Activated CD4-positive, alpha-beta T cell treated with anti-CD3 and anti-CD28 coated beads, Interleukin-2, amount 10 ng/mL, durations not matched to agents 24 days and 14 days (primary cell): ENCODE measurements around the gene C10orf90. TPM values are rescaled to one million over a fixed set of nuclear protein-coding genes. Genes with fewer than 3 reads are reported as not detected.

Experiments
- DNase-seq: peaks from one replicate; pipeline ENCODE4 v3.0.0; 2022
- H3K27ac Mint-ChIP-seq: one replicate; pipeline ENCODE4 v1.8.0; 2022; ENCODE audit warnings: mild to moderate bottlenecking, mixed read lengths
- H3K27me3 Mint-ChIP-seq: one replicate; pipeline ENCODE4 v1.8.0; 2022; ENCODE audit warnings: mixed read lengths
- H3K36me3 Mint-ChIP-seq: one replicate; pipeline ENCODE4 v1.8.0; 2022; ENCODE audit warnings: low read depth, mild to moderate bottlenecking, mixed read lengths
- H3K4me1 Mint-ChIP-seq: one replicate; pipeline ENCODE4 v1.8.0; 2021; ENCODE audit warnings: mixed read lengths
- H3K4me3 Mint-ChIP-seq: one replicate; pipeline ENCODE4 v1.8.0; 2022; ENCODE audit warnings: mild to moderate bottlenecking, moderate library complexity, mixed read lengths
- H3K9me3 Mint-ChIP-seq: one replicate; pipeline ENCODE4 v1.8.0; 2021; ENCODE audit warnings: mixed read lengths
- intact Hi-C: fragments of 100-400 bp; cut with micrococcal nuclease; formaldehyde crosslinking; loops from one replicate; pipeline ENCODE4 v1.15.1; 2023
- total RNA-seq: library from RNA; stranded (reverse); gene quantifications from 2 replicates; pipeline ENCODE4 v1.2.3, GENCODE V29; 2022

The C10orf90 gene, protein sequence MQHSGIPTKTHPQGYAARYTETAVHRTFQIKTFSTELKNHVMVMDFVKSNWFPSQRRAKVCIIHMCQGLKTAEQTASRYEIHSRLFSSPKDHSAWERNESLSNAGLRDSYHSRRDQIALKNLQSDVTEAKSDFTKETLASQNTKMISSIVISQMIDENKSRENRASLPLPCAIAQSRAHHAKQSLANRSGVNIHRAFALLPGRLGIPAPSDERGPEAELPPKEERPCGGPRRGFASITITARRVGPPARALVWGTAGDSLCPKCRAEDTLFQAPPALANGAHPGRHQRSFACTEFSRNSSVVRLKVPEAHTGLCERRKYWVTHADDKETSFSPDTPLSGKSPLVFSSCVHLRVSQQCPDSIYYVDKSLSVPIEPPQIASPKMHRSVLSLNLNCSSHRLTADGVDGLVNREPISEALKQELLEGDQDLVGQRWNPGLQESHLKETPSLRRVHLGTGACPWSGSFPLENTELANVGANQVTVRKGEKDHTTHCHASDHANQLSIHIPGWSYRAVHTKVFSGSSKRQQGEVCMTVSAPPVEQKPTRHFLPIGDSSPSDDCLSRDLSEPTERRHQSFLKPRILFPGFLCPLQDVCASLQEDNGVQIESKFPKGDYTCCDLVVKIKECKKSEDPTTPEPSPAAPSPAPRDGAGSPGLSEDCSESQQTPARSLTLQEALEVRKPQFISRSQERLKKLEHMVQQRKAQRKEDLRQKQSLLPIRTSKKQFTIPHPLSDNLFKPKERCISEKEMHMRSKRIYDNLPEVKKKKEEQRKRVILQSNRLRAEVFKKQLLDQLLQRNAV
- not detected in 2 replicates for total RNA-seq

DNA sequence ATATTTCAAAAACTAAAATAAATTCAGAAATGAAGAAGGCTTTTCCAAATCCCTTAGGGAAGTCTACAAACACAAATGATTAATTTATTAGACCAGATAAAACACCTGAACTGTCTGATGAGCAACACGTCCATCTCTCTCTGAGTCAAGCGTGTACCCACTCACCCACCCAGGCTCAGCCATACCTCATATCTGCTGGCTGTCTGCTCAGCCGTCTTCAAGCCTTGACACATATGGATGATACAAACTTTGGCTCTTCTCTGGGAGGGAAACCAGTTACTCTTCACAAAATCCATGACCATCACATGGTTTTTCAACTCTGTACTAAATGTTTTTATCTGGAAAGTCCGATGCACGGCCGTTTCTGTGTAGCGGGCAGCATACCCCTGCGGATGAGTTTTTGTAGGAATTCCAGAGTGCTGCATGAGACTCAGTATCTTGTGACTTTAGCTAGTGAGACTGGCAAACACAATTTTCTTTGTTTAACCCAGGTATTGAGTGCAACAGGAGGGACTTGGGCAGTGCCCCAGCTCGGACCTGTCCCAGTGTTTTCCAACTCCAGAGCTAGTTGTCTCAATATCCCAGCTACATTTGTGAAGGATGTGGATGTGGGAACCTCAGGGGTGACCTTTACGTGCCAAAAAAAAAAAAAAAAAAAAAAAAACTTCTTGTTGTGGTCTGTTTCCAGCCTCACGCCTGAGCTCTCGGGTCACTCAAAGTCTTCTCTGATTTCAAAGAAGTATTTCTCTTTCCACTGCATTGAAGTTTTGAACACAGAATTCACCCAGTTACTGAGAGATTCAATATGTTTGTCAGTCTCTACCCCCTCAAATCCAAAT, at the start of gene C10orf90:
TSS of gene C10orf90 (minus strand) at position 638 of the 839 bp plus-strand sequence. CDS start at position 425, 213 bp downstream.
- Mint-ChIP-seq H3K27me3 (no peaks in the 10 kb centered on the region), H3K4me1 (no peaks in the 10 kb centered on the region), H3K4me3 (no peak within 1 kb of the TSS), H3K9me3 (peaks cover 9% of the 10 kb centered on the region), H3K36me3 (no peaks in the 10 kb centered on the region), H3K27ac (no peak within 1 kb of the TSS)
- no peak for DNase-seq
- intact Hi-C loops: no loop called here

GRCh38 chr10:126716366-126716765, 45.9 kb upstream of the C10orf90 start:
- intact Hi-C loops: no loop called here
- Mint-ChIP-seq H3K9me3 (peaks cover 13% of the 10 kb centered on the region), H3K27ac (no peak overlapping the region), H3K4me3 (no peak overlapping the region), H3K27me3 (no peaks in the 10 kb centered on the region), H3K4me1 (peaks cover 4% of the 10 kb centered on the region), H3K36me3 (no peaks in the 10 kb centered on the region)
- DNase-seq: no peak

- Mint-ChIP-seq H3K9me3 (peaks cover 13% of the 10 kb centered on the region), H3K4me3 (no peak overlapping the region), H3K27ac (no peak overlapping the region), H3K27me3 (no peaks in the 10 kb centered on the region), H3K4me1 (peaks cover 4% of the 10 kb centered on the region), H3K36me3 (no peaks in the 10 kb centered on the region)
- intact Hi-C loops: no loop called here
- no peak for DNase-seq
These were observed 43.1 kb upstream of the C10orf90 start for GRCh38 chr10:126713594-126713993.

DNA sequence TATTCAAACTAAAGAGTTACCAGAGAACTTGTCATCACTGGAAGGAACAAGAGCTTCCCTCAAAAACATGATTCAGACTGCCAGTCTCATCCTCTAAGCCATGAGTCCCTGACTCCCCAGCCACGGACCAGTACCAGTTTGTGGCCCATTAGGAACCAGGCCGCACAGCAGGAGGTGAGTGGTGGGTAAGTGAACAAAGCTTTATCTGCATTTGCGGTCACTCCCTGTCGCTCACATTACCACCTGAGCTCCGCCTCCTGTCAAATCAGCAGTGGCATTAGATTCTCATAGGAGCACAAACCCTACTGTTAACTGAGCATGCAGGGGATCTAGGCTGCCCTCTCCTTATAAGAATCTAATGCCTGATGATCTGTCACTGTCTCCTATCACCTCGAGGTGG, 42.2 kb upstream of the C10orf90 start:
- no peaks in the 10 kb centered on the region for H3K36me3 Mint-ChIP-seq
- peaks cover 4% of the 10 kb centered on the region for H3K4me1 Mint-ChIP-seq
- intact Hi-C loops: no loop called here
- no peak overlapping the region for H3K27ac Mint-ChIP-seq
- H3K4me3 Mint-ChIP-seq: no peak overlapping the region
- no peak for DNase-seq
- no peaks in the 10 kb centered on the region for H3K27me3 Mint-ChIP-seq
- peaks cover 6% of the 10 kb centered on the region for H3K9me3 Mint-ChIP-seq

DNA sequence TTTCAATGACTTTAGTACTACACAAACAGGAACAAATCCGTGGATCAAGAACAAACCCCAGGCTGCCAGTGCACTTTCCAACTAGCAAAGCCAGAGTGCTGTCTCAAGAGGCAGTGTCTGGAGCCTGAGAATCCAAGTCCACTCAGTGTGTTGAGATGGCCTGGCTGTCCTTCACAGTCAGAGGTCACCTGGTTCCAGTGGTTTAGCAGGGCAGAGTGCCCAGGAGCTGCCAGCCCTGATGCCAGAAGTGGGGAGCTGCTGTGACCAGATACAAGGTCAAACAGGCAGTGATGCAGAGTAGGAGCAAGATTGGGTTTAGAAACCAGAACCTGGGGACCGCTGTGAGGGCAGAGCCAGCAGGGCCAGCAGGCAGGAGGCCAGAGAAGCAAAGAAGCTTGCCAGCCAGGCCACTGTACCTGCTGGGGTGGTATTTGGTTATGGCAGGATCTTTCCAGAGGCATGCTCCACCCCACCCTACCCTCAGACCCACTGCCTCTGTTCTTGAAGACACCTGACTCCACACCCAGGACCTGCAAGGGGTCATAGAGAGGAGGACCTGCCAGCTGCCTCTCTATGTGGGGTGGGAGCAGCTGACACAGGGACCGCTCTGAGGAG, 35.6 kb upstream of the C10orf90 start:
- H3K27ac Mint-ChIP-seq: no peak overlapping the region
- H3K4me1 Mint-ChIP-seq: no peaks in the 10 kb centered on the region
- H3K9me3 Mint-ChIP-seq: no peaks in the 10 kb centered on the region
- no peaks in the 10 kb centered on the region for H3K36me3 Mint-ChIP-seq
- intact Hi-C loops: no loop called here
- DNase-seq: no peak
- H3K4me3 Mint-ChIP-seq: no peak overlapping the region
- H3K27me3 Mint-ChIP-seq: no peaks in the 10 kb centered on the region

DNA sequence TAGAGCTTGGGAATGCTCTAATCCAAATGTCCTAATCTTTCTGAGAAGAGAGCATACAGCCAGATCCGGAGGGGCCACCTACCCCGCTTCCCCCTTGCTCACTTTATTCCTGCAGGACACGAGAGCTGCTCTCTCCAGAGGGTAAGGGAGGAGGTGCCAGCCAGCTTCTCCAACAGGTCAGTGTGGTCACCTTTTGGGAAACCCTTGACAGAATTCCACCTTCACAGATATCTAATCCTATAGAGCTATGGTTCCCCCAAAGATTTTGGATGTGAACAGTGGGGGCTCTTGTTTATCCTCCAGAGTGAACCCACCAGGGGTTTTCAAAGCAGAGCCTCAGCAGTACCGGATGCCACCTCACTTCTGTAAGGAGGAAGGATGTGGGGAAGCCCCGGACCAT, 34.6 kb upstream of the C10orf90 start:
- Mint-ChIP-seq H3K36me3 (no peaks in the 10 kb centered on the region), H3K4me1 (no peaks in the 10 kb centered on the region), H3K9me3 (no peaks in the 10 kb centered on the region), H3K27me3 (no peaks in the 10 kb centered on the region), H3K27ac (no peak overlapping the region), H3K4me3 (no peak overlapping the region)
- DNase-seq: no peak
- intact Hi-C loops: no loop called here

DNA sequence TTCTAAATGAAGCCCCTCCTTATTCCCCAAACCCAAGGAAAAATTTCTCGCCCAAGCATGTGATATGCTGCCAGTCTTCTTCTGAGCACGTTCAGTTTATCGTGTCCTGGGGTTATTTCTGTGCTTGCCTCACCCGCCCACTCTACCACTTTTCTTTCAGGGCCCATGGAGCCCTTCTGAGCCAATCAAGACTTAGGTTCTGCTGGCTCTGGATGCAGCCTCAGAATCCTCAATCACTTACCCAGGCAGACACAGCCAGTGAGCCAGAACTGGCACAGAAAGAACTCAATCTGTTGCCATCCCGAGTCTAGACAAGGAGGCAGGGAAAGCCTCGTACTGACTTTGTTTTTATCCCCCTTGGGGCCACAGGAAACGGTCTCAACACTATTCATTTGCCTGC, 34.2 kb upstream of the C10orf90 start:
- H3K36me3 Mint-ChIP-seq: no peaks in the 10 kb centered on the region
- intact Hi-C loops: no loop called here
- no peaks in the 10 kb centered on the region for H3K4me1 Mint-ChIP-seq
- H3K9me3 Mint-ChIP-seq: no peaks in the 10 kb centered on the region
- no peak for DNase-seq
- H3K4me3 Mint-ChIP-seq: no peak overlapping the region
- no peaks in the 10 kb centered on the region for H3K27me3 Mint-ChIP-seq
- no peak overlapping the region for H3K27ac Mint-ChIP-seq

DNA sequence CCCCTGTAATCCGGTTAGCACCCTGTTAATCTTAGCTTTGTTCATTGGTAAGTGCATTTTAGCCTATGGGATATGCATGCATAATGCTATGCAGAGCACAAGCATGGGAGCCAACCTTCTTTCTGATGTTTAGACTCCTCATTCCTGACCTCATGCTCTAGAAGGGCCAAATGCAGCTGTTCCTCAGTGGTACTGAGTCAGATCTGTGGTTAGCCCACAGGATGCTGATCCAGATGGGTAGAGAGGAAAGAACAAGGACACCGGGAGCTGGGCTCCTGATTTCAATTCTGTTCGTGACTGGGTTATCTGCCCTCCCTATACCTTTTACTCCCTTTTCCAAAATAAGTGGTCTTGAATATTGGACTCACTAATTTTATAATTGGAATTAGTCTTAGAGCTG, 31.7 kb upstream of the C10orf90 start:
- Mint-ChIP-seq H3K27ac (no peak overlapping the region), H3K4me3 (no peak overlapping the region), H3K27me3 (no peaks in the 10 kb centered on the region), H3K36me3 (no peaks in the 10 kb centered on the region), H3K4me1 (no peaks in the 10 kb centered on the region), H3K9me3 (no peaks in the 10 kb centered on the region)
- intact Hi-C loops: no loop called here
- DNase-seq: no peak

- Mint-ChIP-seq H3K4me3 (no peak overlapping the region), H3K27ac (no peak overlapping the region), H3K9me3 (no peaks in the 10 kb centered on the region), H3K4me1 (no peaks in the 10 kb centered on the region), H3K36me3 (no peaks in the 10 kb centered on the region), H3K27me3 (no peaks in the 10 kb centered on the region)
- intact Hi-C loops: no loop called here
- no peak for DNase-seq
These were observed 31.0 kb upstream of the C10orf90 start for GRCh38 chr10:126701526-126701925.

DNA sequence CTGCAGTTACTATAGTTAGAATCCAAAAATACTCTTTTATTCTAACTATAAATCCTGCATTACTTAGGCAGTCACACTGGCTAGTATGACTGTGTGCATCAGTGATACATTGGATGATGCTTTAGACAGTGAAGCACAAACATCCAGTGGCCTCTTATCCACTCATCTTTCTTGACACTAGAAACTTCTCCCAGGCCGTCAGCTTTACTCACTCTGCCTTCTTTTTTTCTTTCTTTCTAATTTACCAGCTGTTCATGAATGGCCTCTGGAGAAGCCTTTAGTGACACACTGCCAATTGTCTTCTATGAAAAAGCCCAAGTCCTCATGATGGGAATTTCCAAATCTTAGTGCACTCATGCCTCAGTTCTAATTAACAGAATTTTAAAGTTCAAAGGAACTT, 26.2 kb upstream of the C10orf90 start:
- Mint-ChIP-seq H3K36me3 (no peaks in the 10 kb centered on the region), H3K27ac (no peak overlapping the region), H3K27me3 (no peaks in the 10 kb centered on the region), H3K4me3 (no peak overlapping the region), H3K4me1 (no peaks in the 10 kb centered on the region), H3K9me3 (no peaks in the 10 kb centered on the region)
- DNase-seq: no peak
- intact Hi-C loops: no loop called here

DNA sequence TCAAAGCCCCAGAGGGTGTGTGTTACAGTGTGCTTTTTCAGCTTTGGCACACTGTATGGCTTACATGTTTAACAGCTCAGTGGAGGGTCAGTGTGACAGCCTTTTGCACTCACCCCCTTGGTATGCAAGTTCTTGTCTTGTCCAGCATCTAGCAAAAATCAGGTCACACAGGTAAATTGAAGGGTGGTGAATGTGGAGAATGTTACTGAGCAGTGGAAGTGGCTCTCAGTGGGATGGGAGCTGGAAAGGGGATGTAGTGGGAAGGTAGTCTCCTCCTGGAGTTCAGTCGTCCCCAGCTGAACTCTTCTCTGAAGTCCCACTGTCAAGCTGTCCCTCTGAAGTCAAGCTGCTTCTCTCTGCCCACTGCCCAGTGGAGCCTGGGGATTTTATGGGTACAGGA, 21.0 kb upstream of the C10orf90 start:
- H3K27me3 Mint-ChIP-seq: no peaks in the 10 kb centered on the region
- DNase-seq: no peak
- peaks cover 3% of the 10 kb centered on the region for H3K9me3 Mint-ChIP-seq
- no peak overlapping the region for H3K27ac Mint-ChIP-seq
- no peaks in the 10 kb centered on the region for H3K4me1 Mint-ChIP-seq
- H3K4me3 Mint-ChIP-seq: no peak overlapping the region
- no peaks in the 10 kb centered on the region for H3K36me3 Mint-ChIP-seq
- intact Hi-C loops: no loop called here

- intact Hi-C loops: no loop called here
- Mint-ChIP-seq H3K9me3 (peaks cover 3% of the 10 kb centered on the region), H3K4me1 (no peaks in the 10 kb centered on the region), H3K27me3 (no peaks in the 10 kb centered on the region), H3K4me3 (no peak overlapping the region), H3K36me3 (no peaks in the 10 kb centered on the region), H3K27ac (no peak overlapping the region)
- DNase-seq: no peak
These were observed 20.0 kb upstream of the C10orf90 start for GRCh38 chr10:126690534-126690933.

GRCh38 chr10:126689461-126689994, 19.0 kb upstream of the C10orf90 start:
- intact Hi-C loops: no loop called here
- peaks cover 7% of the 10 kb centered on the region for H3K9me3 Mint-ChIP-seq

More at GRCh38 chr10:126689461-126689994, 19.0 kb upstream of the C10orf90 start:
- no peak for DNase-seq
- no peaks in the 10 kb centered on the region for H3K36me3 Mint-ChIP-seq
- H3K4me3 Mint-ChIP-seq: no peak overlapping the region
- H3K27ac Mint-ChIP-seq: no peak overlapping the region
- no peaks in the 10 kb centered on the region for H3K27me3 Mint-ChIP-seq
- no peaks in the 10 kb centered on the region for H3K4me1 Mint-ChIP-seq
